Memory B cell (primary cell): ENCODE results near the gene CYYR1.
"Not testable (repeated sequence)": the region's sequence is repeated elsewhere in the genome, so short reads cannot be mapped to it uniquely, and the experiment has no call there.

ENCODE experiments used
- ATAC-seq: fragments of 150-1000 bp; cut with Tn5 transposase; 2 replicates; pipeline ENCODE4 v1.10.0; 2021; ENCODE audit warnings: low read depth, mild to moderate bottlenecking, moderate library complexity
- DNase-seq, 2 donors: peaks; one replicate each; pipeline ENCODE4 v3.0.0; 2022; ENCODE audit warnings: low spot score in 2 of 2
- H3K27ac Mint-ChIP-seq: one replicate; pipeline ENCODE4 v1.8.0; 2022; ENCODE audit warnings: mild to moderate bottlenecking, moderate library complexity, mixed read lengths
- H3K27me3 Mint-ChIP-seq: one replicate; pipeline ENCODE4 v1.8.0; 2022; ENCODE audit warnings: mixed read lengths
- H3K36me3 Mint-ChIP-seq: one replicate; pipeline ENCODE4 v1.8.0; 2022; ENCODE audit warnings: mild to moderate bottlenecking, mixed read lengths
- H3K4me1 Mint-ChIP-seq: one replicate; pipeline ENCODE4 v1.8.0; 2022; ENCODE audit warnings: mixed read lengths
- H3K4me3 Mint-ChIP-seq: one replicate; pipeline ENCODE4 v1.8.0; 2022; ENCODE audit warnings: mild to moderate bottlenecking, moderate library complexity, mixed read lengths
- H3K9me3 Mint-ChIP-seq: one replicate; pipeline ENCODE4 v1.8.0; 2022; ENCODE audit warnings: mixed read lengths

The CYYR1 gene

DNA sequence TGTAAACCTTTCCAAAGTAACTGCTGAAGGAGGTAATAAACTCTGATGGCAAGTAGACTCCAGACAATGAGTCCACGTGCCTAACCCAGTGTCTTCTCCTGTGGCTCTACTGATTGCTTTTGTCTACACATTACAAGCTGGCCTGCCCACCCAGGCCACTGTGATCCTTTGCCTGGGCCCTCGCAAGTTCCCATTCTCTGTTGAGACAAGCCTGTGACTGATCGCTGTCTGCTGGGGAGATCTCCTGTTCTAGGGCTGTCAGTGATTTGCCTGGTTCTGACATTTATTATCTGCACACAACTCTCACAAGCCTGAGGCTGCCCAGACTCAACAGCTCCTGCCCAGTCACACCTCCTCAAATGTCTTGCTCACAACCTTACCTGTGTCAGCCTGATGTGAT lies 81.4 kb downstream of the CYYR1 start:
- Mint-ChIP-seq H3K36me3 (no peaks in the 10 kb centered on the region), H3K4me3 (no peak overlapping the region), H3K4me1 (peaks cover 2% of the 10 kb centered on the region), H3K27ac (no peak overlapping the region), H3K9me3 (peaks cover 4% of the 10 kb centered on the region), H3K27me3 (peaks cover 2% of the 10 kb centered on the region)
- DNase-seq: no peak
- ATAC-seq: no peak

DNA sequence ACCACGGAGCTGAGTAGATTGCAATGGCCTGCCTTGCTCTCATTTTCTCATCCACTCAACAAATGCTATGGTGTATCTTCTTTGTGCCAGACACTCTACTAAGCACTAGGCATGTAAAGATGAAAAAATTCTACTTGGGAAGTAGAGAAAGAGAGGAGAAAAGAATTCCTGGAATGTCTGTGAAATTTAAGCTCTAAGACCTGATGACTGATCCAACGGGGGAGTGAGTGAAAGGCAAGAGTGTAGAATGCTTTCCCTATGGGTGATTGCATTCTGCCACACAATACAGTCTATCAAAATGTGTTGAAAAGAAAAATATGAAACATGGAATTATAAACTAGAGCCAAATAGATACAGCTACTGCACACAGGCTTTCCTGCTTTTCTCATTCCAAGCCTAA lies 82.3 kb downstream of the CYYR1 start:
- no peaks in the 10 kb centered on the region for H3K36me3 Mint-ChIP-seq
- peaks cover 2% of the 10 kb centered on the region for H3K4me1 Mint-ChIP-seq
- peaks cover 4% of the 10 kb centered on the region for H3K9me3 Mint-ChIP-seq
- no peak for ATAC-seq
- no peak overlapping the region for H3K27ac Mint-ChIP-seq
- H3K27me3 Mint-ChIP-seq: peaks cover 2% of the 10 kb centered on the region
- DNase-seq: no peak
- H3K4me3 Mint-ChIP-seq: no peak overlapping the region

DNA sequence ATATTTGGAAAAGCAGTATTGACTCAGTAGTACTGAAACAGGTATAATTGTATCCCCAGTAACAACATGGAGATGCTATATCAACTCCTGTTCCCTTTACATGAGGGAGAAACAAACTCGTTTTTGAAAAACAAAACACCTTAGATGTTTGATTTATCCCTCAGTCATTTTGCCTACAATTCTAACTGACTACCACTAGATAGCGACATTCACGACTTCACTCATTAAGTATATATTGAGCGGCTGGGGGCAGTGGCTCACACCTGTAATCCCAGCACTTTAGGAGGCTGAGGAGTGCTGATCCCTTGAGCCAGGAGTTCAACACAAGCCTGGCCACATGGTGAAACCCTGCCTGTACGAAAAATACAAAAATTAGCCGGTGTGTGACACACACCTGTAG lies 83.3 kb downstream of the CYYR1 start:
- no peaks in the 10 kb centered on the region for H3K36me3 Mint-ChIP-seq

DNA sequence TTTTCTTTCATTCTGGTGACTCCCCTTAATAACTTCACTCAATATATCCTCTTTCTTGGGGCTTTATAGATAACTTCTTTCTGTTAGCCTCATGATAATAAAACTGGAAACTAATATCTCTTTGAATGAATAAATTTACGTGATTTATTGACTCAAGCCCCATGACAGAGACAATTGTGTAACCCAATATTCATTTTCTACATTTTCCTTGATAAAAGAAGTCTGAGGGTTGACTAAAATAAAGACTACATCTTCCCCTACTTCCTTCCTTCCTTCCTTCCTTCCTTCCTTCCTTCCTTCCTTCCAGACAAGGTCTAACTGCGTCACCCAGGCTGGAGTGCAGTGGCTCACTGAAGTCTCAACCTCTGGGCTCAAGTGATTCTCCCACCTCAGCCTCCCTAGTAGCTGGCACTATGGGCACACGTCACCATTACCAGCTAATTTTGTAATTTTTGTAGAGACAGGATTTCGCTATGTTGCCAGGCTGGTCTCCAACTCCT lies 85.1 kb downstream of the CYYR1 start:
- H3K4me3 Mint-ChIP-seq: no peak overlapping the region
- H3K27me3 Mint-ChIP-seq: peaks cover 2% of the 10 kb centered on the region
- H3K4me1 Mint-ChIP-seq: no peaks in the 10 kb centered on the region
- ATAC-seq: no peak
- H3K27ac Mint-ChIP-seq: no peak overlapping the region
- no peak for DNase-seq
- no peaks in the 10 kb centered on the region for H3K36me3 Mint-ChIP-seq
- H3K9me3 Mint-ChIP-seq: peaks cover 2% of the 10 kb centered on the region

More for the DNA sequence above, 83.3 kb downstream of the CYYR1 start:
- peaks cover 2% of the 10 kb centered on the region for H3K27me3 Mint-ChIP-seq
- H3K9me3 Mint-ChIP-seq: peaks cover 2% of the 10 kb centered on the region
- H3K27ac Mint-ChIP-seq: no peak overlapping the region
- DNase-seq (no peak), ATAC-seq (no peak)
- H3K4me1 Mint-ChIP-seq: no peaks in the 10 kb centered on the region
- H3K4me3 Mint-ChIP-seq: no peak overlapping the region

DNA sequence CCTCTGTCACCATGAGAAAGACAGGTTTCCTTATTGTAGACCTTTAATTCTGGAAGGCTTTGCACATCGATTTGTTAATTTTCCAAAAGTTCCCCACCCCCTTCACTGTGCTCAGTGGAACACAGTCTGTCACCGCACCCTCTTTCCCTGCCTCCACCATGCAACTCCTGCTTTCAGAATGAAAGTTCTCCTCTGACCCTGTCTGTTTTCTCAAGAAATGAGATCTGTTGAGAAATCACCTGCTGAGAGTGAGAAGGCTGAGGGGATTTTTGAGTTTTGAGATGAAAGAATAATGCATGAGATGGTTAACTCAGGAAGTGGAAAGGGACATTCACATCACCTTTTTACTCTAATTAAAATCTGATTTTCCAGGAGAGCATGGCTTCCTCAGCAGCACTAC lies 99.6 kb downstream of the CYYR1 start:
- H3K9me3 Mint-ChIP-seq: peaks cover 3% of the 10 kb centered on the region
- no peak for DNase-seq
- no peaks in the 10 kb centered on the region for H3K27me3 Mint-ChIP-seq
- H3K4me3 Mint-ChIP-seq: no peak overlapping the region
- no peak for ATAC-seq
- H3K27ac Mint-ChIP-seq: no peak overlapping the region
- H3K4me1 Mint-ChIP-seq: peaks cover 2% of the 10 kb centered on the region
- no peaks in the 10 kb centered on the region for H3K36me3 Mint-ChIP-seq

DNA sequence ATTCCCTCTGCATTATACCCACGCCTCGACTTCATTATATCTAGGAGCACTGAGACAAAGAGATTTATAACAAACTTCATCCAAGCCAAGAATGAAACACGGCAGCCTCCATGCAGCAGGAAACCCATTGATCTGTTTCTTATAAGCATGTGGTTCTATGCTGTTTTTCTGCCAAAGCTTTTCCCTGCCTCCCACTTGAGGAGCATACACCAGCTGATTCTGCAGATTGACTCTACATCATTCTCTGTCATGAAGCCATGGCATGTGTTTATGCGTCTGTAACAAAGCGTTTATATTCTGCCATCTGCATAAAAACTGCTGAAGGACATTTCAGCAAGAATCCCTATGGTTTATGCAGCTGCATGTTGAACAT lies 102.0 kb downstream of the CYYR1 start:
- ATAC-seq (no peak), DNase-seq (no peak)
- no peak overlapping the region for H3K4me3 Mint-ChIP-seq
- H3K36me3 Mint-ChIP-seq: no peaks in the 10 kb centered on the region
- peaks cover 3% of the 10 kb centered on the region for H3K9me3 Mint-ChIP-seq
- H3K4me1 Mint-ChIP-seq: peaks cover 2% of the 10 kb centered on the region
- H3K27me3 Mint-ChIP-seq: no peaks in the 10 kb centered on the region
- no peak overlapping the region for H3K27ac Mint-ChIP-seq

DNA sequence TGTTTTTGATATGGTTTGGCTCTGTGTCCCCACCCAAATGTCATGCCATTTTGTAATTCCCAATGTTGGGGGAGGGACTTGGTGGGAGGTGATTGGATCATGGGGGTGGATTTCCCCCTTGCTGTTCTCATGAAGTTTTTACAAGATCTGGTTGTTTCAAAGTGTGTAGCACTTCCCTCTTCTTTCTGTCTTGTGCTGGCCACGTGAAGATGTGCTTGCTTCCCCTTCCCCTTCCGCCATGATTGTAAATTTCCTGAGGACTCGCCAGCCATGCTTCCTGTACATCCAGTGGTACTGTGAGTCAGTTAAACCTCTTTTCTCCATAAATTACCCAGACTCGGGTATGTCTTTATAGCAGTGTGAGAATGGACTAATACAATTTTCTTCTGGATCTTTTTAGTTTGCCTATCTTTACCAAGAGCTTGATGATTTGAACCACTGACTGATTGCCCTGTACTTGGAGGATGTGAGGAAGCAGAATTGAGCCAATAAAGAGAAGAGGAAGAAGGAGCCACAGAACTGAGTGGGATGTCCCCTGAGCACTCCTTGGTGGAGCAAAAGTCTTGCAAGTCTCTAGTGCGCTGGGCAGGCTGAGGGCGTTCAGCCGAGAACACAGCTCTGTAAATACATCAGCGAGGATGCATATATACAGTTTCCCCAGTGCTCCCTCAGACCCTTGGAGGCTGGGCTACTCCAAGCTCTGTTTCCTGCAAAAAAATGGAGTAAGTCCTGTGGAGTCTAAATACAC lies 102.6 kb downstream of the CYYR1 start:
- H3K36me3 Mint-ChIP-seq: no peaks in the 10 kb centered on the region

DNA sequence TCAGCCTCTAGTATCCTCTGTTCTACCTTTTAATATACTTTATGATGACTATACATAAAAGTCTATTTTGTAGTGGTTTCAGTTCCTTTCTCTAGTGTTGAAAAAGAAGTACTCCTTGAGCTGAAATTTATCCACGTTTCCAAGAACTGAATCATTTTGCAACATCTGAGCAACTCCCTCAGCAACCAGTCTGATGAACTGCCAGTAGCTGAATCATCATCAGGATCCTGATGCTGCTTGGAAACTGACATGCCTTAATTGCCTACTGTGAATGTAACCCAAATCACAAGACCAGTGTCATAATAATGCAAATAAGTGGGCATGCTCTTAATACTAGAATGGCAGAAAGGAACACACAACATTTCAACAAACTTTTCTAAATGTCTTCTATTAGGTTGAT lies 103.3 kb downstream of the CYYR1 start:
- Mint-ChIP-seq H3K27me3 (no peaks in the 10 kb centered on the region), H3K36me3 (no peaks in the 10 kb centered on the region), H3K27ac (no peak overlapping the region), H3K9me3 (peaks cover 3% of the 10 kb centered on the region), H3K4me3 (no peak overlapping the region), H3K4me1 (peaks cover 2% of the 10 kb centered on the region)
- no peak for ATAC-seq
- no peak for DNase-seq

More for the DNA sequence above, 102.6 kb downstream of the CYYR1 start:
- Mint-ChIP-seq H3K4me1 (peaks cover 2% of the 10 kb centered on the region), H3K9me3 (peaks cover 3% of the 10 kb centered on the region), H3K27me3 (no peaks in the 10 kb centered on the region), H3K4me3 (no peak overlapping the region), H3K27ac (no peak overlapping the region)
- DNase-seq (no peak), ATAC-seq (no peak)

DNA sequence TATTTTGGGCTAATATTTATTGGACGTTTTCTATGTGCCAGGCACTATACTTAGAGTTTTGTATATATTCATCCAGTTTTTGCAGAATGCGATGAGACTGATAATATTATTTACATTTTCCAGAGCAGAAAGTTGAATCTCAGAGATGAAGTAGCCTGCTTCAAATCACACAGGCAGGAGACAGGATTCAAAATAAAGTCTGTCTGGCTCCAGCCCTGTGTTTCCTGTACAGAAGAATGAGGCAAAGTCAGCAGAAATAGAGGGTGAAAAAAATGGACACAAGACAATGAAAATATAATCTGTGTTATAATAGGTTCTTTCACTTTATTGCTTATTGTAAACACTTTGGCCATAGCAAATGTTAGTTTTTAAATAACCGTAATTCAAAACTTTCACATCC lies 107.2 kb downstream of the CYYR1 start:
- Mint-ChIP-seq H3K27me3 (no peaks in the 10 kb centered on the region), H3K27ac (no peak overlapping the region), H3K4me1 (peaks cover 2% of the 10 kb centered on the region), H3K4me3 (no peak overlapping the region), H3K36me3 (no peaks in the 10 kb centered on the region), H3K9me3 (peaks cover 3% of the 10 kb centered on the region)
- ATAC-seq (no peak), DNase-seq (no peak)

DNA sequence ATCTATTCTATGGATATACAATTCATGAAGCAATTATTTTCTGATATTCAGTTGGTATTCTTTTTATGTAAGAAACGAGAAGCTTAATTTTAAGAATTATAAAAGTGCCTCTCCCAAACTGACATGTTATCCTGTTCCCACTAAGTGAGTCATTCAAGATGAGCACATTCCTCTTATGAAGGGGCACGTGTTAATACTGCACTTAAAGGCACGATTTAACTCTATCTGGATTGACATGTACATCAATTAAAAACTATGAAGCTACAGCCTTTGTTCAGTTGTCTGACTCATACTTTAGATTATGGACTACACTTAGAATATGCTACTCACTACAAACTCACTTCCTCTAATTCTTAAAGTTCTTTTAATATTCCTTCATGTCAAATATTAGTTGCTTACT lies 111.6 kb downstream of the CYYR1 start:
- no peak overlapping the region for H3K27ac Mint-ChIP-seq
- H3K9me3 Mint-ChIP-seq: no peaks in the 10 kb centered on the region
- no peak overlapping the region for H3K4me3 Mint-ChIP-seq
- no peaks in the 10 kb centered on the region for H3K36me3 Mint-ChIP-seq
- DNase-seq (no peak), ATAC-seq (no peak)
- H3K27me3 Mint-ChIP-seq: no peaks in the 10 kb centered on the region
- H3K4me1 Mint-ChIP-seq: no peaks in the 10 kb centered on the region

DNA sequence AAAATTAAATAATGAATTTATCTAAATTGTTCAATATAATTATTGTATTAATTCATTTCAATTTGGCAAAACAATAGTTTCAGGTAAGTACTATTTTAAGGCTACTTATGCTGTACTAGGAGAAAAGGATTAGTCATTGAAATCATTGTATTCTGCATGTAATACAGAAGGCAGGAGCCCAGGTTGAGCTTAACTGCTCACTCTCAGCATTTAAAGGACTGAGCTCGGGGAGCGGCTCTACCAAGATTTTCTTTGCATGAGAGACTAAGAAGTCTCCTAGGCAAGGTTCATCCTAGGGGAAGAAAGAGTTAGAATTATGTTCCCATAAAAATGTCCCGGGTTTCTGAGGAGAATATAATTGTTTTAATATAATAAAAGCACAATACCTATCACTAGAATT lies 112.5 kb downstream of the CYYR1 start:
- no peaks in the 10 kb centered on the region for H3K27me3 Mint-ChIP-seq
- H3K9me3 Mint-ChIP-seq: no peaks in the 10 kb centered on the region
- no peak overlapping the region for H3K4me3 Mint-ChIP-seq
- H3K36me3 Mint-ChIP-seq: no peaks in the 10 kb centered on the region
- ATAC-seq (no peak), DNase-seq (no peak)
- no peaks in the 10 kb centered on the region for H3K4me1 Mint-ChIP-seq
- no peak overlapping the region for H3K27ac Mint-ChIP-seq

DNA sequence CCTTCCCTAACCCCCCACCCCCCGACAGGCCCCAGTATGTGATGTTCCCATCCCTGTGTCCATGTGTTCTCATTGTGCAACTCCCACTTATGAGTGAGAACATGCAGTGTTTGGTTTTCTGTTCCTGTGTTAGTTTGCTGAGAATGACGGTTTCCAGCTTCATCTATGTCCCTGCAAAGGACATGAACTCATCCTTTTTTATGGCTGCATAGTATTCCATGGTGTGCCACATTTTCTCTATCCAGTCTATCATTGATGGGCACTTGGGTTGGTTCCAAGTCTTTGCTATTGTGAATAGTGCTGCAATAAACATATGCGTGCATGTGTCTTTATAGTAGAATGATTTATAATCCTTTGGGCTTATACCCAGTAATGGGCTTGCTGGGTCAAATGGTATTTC lies 114.2 kb downstream of the CYYR1 start:
- H3K27me3 Mint-ChIP-seq, H3K36me3 Mint-ChIP-seq, H3K9me3 Mint-ChIP-seq, H3K4me1 Mint-ChIP-seq, DNase-seq, H3K27ac Mint-ChIP-seq, ATAC-seq, H3K4me3 Mint-ChIP-seq: not testable (repeated sequence)

DNA sequence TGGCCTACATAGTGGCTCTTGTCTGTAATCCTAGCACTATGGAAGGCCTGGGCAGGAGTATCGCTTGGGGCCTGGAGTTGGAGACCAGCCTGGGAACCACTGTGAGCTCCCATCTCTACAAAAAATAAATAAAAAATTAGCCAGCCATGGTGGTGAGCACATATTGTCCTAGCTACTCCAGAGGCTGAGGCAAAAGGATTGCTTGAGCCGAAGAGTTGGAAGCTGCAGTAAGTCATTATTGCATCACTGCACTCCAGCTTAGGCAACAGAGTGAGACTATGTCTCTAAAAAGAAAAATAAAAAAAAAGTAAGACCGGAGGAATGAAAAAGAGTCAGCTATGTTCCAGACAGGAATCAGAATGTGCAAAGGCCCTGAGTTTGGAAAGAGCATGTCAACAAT lies 115.3 kb downstream of the CYYR1 start:
- no peak overlapping the region for H3K27ac Mint-ChIP-seq
- no peaks in the 10 kb centered on the region for H3K27me3 Mint-ChIP-seq
- H3K36me3 Mint-ChIP-seq: no peaks in the 10 kb centered on the region
- no peaks in the 10 kb centered on the region for H3K9me3 Mint-ChIP-seq
- H3K4me1 Mint-ChIP-seq: no peaks in the 10 kb centered on the region
- DNase-seq (no peak), ATAC-seq (no peak)
- no peak overlapping the region for H3K4me3 Mint-ChIP-seq

DNA sequence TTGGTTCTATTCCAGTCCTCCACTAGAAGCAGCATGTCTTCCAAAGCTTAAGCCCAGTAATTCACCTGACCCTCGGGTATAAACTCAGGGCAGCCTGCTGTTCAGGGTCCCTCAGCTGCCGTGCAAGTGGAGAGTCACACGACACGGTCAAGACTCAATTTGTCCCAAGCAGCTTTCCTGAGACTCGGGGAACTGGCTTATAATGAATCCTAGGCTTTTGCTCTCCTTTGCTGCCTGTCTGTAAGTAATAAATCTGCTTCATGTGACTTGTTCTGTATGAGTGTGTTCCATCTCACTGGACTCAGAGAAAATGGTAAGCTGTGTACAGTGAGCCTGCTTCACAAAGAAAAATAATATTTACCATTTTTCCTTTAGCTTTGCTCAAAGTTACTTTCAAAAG lies 119.8 kb downstream of the CYYR1 start:
- ATAC-seq (no peak), DNase-seq (no peak)
- H3K36me3 Mint-ChIP-seq: no peaks in the 10 kb centered on the region
- no peaks in the 10 kb centered on the region for H3K27me3 Mint-ChIP-seq
- no peaks in the 10 kb centered on the region for H3K9me3 Mint-ChIP-seq
- H3K4me3 Mint-ChIP-seq: no peak overlapping the region
- no peak overlapping the region for H3K27ac Mint-ChIP-seq
- H3K4me1 Mint-ChIP-seq: no peaks in the 10 kb centered on the region

DNA sequence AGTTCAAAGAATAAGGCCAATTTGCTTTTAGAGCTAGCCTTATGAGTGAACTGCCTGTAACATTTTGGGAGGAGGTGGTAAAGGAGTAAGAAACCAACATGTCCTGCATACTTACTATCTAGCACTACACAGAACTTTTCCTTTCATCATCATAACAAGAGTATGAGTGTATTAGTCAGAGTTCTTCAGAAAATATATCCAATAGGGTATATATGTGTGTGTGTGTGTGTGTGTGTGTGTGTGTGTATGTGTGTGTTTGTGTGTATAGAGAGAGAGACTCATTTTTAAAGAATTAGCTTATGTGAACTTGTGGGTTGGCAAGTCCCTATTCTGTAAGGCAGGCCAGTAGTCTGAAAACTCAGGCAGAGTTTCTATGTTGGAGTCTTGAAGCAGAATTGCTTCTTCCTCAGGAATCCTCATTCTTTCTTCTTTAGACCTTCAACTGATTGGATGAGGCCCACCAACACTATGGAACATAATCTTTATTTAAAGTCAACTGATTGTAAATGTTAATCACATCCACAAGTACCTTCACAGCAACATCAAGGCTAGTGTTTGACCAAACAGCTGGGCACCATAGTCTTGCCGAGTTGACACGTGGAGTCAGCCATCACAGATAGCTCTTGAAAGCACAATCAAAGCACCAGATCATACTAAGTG lies 121.9 kb downstream of the CYYR1 start:
- Mint-ChIP-seq H3K4me1 (no peaks in the 10 kb centered on the region), H3K27me3 (no peaks in the 10 kb centered on the region), H3K9me3 (no peaks in the 10 kb centered on the region), H3K36me3 (no peaks in the 10 kb centered on the region), H3K4me3 (no peak overlapping the region), H3K27ac (no peak overlapping the region)
- DNase-seq (no peak), ATAC-seq (no peak)
